GM21529 (cell line): ENCODE data around the gene WDR93.

Experiments used
- ATAC-seq: cut with Tn5 transposase; IDR thresholded peaks from one replicate; pipeline ENCODE4 v1.9.1; 2021; ENCODE audit not compliant: unreplicated experiment

The WDR93 gene

GRCh38 chr15:89662893-89663626 is 27.6 kb upstream of the WDR93 start:
- ATAC-seq: no peak

GRCh38 chr15:89664441-89665350 is 25.9 kb upstream of the WDR93 start:
- no peak for ATAC-seq

DNA sequence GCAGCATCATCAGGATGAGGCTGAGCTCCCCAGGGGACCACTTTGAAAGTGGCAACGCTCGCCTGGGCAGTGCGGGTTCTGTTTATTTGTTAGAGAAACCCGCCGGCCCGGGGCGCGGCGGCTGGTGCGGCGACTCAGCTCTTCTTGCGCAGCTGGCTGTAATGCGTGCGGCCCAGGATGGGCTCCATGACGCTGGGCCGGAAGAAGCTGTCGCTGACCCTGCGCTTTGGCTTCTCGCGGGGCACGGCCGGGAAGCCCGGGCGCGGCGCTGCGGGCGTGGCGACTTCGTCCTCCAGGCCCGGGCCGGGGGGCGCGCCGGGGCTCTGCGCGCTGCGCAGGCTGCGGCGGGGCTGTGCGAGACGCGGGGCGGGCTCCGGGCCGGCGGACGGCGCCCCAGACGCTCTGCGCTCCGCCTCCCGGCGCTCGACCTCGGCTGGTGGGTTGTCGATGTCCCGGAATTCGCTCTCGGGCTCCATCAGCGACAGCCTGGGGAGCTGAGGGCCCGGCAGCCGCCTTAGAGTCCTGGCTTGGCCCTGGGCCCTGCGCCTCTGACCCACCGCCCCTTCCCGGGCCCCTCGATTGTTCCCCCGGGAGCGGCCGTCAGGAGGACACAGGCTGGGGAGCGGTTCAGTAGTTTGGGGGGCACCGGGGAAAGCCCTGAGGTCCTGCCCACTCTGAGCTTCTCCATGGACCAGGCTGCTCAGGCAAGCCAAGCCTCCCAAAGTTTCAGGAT is 25.0 kb upstream of the WDR93 start:
- ATAC-seq: peak; percentile 68

- no peak for ATAC-seq
These were observed 24.3 kb upstream of the WDR93 start for GRCh38 chr15:89666184-89666857.

DNA sequence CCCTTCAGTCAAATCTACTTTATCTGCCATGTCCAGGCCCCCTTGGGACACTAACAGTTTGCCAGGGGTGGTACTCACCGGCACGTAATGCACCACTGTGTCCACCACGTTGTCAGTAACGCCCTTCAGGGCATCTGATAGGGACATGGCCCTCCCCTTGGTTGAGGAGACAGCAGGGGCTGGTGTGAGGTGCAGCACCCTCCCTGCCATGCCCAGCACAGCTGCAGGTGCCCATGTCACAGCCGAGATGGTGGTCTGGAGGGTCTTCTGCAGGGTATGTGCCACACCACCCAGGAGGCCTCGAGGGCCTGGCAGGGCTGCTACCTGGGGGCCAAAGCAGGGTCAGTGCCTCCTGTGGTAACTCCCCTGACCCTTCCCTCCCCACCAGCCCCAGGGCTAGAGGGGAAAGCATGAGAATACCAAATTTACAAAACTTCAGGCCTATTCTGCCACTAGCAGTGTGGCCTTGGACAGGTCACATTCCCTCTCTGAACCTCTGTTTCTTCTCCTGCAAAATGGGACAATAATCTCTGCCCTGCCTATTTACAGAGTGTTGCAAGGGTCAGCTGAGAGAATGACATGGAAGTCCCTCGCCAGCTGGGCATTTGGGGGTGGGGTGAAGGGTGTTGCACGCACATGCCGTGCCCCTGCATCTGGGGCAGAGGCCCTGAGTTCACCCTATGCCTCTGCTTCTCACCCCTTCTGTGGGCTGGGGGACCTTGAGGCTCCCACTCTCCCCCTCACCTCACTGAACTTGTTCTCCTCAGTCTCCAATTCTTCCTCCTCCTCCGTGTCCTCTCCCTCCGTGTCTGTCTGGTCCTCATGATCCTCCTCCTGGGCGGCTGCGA is 23.5 kb upstream of the WDR93 start:
- ATAC-seq: no peak

DNA sequence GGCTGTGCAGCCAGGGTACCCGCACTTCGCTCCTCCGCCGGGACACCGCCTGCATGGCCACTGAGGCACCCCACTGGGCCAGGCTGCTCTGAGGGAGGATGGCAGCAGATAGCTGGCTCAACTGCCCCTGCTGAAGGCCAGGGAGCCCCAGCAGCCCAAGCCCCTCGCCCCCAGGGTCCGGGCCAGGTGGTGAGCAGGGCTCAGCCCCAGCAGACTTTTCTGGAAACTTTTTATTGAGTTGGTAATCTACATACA is 23.0 kb upstream of the WDR93 start:
- ATAC-seq: no peak

- ATAC-seq: no peak
These were observed 22.4 kb upstream of the WDR93 start for GRCh38 chr15:89668171-89668570.

- ATAC-seq: no peak
These were observed 21.2 kb upstream of the WDR93 start for GRCh38 chr15:89669309-89669865.

GRCh38 chr15:89669941-89670340 is 20.7 kb upstream of the WDR93 start:
- no peak for ATAC-seq

DNA sequence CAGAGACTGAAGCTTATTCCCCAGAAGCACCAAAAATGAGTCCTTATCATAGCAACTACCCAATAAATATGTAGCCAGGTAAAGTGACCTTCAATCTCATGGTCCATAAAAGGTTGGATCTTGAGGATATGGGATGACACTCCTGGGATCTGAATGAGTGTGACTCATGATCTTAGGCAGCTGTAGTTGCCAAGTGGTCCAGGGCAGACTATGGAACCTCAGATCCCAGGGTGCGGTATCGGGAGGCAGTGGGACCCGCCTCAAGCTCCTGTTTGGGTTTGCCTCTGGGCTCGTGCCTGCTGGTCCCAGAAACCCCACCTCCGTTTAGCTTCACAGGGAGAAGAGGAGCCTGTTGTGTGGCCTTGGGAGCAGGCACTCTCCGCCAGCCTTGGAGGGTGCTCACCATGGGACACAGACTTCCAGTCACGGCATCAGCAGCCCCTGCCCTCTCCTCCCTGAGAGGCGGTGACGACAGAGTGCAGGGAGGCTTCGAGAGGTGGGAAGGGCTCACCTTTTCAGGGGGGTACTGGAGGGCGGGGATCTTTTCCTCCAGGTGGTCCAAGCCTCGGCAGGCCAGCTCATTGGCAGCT is 19.5 kb upstream of the WDR93 start:
- no peak for ATAC-seq

GRCh38 chr15:89671687-89672086 is 18.9 kb upstream of the WDR93 start:
- ATAC-seq: no peak

- ATAC-seq: no peak
These were observed 18.1 kb upstream of the WDR93 start for GRCh38 chr15:89672221-89673164.

DNA sequence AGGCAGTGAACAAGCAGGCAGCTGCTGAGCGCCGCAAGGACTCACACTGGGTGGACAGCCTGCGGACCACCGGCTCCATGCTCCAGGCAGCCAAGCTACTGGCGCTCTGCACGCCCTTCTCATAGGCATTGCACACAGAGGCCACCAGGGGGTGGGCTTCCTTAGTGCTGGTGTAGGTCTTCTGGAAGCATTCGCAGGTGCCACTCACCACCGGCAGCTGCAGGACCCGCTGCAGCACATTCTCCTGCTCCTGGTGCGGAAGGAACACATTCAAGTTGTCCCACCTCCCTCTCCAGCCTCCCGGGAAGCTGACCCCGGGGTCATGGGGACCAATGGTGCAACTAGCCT is 17.5 kb upstream of the WDR93 start:
- ATAC-seq: no peak

- no peak for ATAC-seq
These were observed 16.1 kb upstream of the WDR93 start for GRCh38 chr15:89674526-89674925.

DNA sequence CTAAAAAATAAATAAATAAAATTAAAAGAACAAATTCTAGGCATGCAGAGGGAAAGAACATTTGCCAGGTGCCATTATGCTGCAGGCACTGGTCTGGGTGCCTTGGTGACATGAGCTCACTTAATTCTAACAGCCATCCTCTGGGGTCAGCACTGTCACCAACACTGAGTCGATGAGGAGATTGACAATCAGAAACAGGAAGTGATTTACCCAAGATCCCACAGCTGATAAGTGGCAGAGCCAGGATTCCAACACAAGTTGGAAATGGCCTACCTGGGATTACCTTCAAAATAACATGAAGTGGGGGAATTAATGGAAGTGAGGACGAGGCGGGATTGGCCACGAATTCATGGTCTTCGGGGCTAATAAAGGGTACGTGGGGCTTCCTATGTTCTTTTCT is 15.0 kb upstream of the WDR93 start:
- no peak for ATAC-seq

DNA sequence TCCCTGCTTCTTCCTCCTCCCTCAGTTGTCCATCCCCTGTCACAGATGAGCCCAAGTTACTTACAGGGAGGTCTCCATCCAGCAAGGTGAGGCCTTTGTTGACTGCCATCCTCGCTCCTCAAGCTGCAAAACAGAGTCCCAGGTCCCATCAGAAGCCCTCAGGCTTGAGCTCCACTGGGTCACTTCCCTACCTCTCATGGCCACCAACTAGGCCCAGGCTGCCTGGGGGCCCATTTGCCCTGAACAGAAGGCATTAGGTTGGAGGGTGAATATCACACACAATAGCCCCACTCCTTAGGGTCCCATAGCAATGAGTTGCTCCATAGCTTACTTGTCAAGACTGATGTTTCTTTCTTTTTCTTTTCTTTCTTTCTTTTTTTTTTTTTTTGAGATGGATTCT is 13.2 kb upstream of the WDR93 start:
- no peak for ATAC-seq

- no peak for ATAC-seq
These were observed 11.4 kb upstream of the WDR93 start, which contains the start of gene PLIN1 for GRCh38 chr15:89679212-89679611. Gene PLIN1, minus strand, starts transcription at chr15:89679367. Its CDS starts 1,878 bp downstream, at chr15:89677489.

- ATAC-seq: no peak
These were observed 10.2 kb upstream of the WDR93 start for GRCh38 chr15:89680282-89680873.
